Measurements from ENCODE around the gene LRRC59. TPM values are rescaled to one million over a fixed set of nuclear protein-coding genes. Genes with fewer than 3 reads are reported as not detected.
"Not testable (repeated sequence)": the region's sequence is repeated elsewhere in the genome, so short reads cannot be mapped to it uniquely, and the experiment has no call there.

Gene LRRC59
- polyA plus RNA-seq, 1 donor (not counting 4 experiments of a cell fraction or from before 2014, with no cell fraction given), result 152 TPM

DNA sequence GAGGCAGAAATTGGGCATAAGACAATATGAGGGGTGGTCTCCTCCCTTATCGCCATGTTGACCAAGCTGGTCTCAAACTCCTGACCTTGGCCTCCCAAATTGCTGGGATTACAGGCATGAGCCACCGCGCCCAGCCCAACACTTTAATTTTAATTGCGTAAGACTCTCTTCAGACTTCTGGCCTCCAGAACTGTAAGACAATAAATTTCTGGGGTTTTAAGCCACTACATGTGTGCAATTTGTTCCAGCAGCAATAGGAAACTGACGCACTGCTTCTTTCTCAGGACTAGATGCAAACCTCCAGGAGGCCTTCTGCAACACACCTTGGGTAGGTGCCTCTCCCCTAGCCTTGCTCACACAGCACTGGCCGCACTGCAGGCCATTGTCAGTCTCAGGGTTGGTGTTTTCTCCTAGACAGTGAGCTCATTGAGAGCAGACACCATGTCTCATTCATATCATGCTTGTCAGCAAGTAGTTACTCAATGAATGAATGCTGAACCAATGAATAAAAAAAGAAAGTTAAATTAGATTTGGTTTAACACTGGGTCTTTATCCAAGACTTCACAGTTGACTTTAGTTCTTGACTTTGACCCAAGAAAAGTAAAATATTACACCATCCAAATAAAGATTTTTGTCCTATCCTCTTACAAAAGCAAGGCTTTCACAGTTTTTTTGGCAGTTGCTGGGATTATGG is 23.2 kb upstream of the LRRC59 start:
- FAIRE-seq, result no peak
- no peaks in the 10 kb centered on the region for H3K27me3 ChIP-seq (ENCODE audit: control insufficient read depth, extremely low read depth, insufficient read depth, low read length)
- H4K20me1 ChIP-seq (ENCODE audit: control insufficient read depth, extremely low read depth, insufficient read depth, low read length), result no peaks in the 10 kb centered on the region
- H3K9ac ChIP-seq (ENCODE audit: control insufficient read depth, extremely low read depth, insufficient read depth, low read length), result no peak overlapping the region
- no peak overlapping the region for H3K27ac ChIP-seq (ENCODE audit: control insufficient read depth, insufficient read depth, low read length)
- H3K4me3 ChIP-seq (ENCODE audit: control insufficient read depth in 2 of 3, extremely low read depth in 1 of 3, insufficient read depth in 2 of 3, low read depth in 1 of 3, low read length in 3 of 3), result peak overlapping the region in 1 of 3 experiments; percentile 1
- peak overlapping the region; percentile 25 for H3K4me2 ChIP-seq (ENCODE audit: control insufficient read depth, extremely low read depth, insufficient read depth, low read depth, low read length)
- no peak for TF ChIP-seq CTCF (optimal IDR thresholded peaks at IDR 0.05 in 1 of 3, IDR thresholded peaks at IDR 0.05 in 1 of 3, conservative IDR thresholded peaks at IDR 0.05 in 1 of 3; ENCODE audit: extremely low read depth in 1 of 3, insufficient read depth in 2 of 3, low read length in 3 of 3)
- no peaks in the 10 kb centered on the region for H3K79me2 ChIP-seq (ENCODE audit: control insufficient read depth, insufficient read depth, low read length)
- dilution Hi-C loops (cut with MboI; ENCODE audit: extremely low pct_ligation_motif_present, low sequenced_read_pairs), result no loop called here
- H2AFZ ChIP-seq (ENCODE audit: control insufficient read depth, low read length), result peak overlapping the region; percentile 41
- H3K4me1 ChIP-seq (ENCODE audit: control insufficient read depth, extremely low read depth, insufficient read depth, low read length), result peaks cover 31% of the 10 kb centered on the region
- no peaks in the 10 kb centered on the region for H3K9me1 ChIP-seq (ENCODE audit: control insufficient read depth, extremely low read depth, insufficient read depth, low read length)
- H3K9me3 ChIP-seq (ENCODE audit: control insufficient read depth, low read depth, low read length), result no peaks in the 10 kb centered on the region
- no peak for DNase-seq (ENCODE audit: low read depth, low spot score)
- H3K36me3 ChIP-seq (ENCODE audit: control insufficient read depth in 2 of 2, extremely low read depth in 1 of 2, insufficient read depth in 2 of 2, low read length in 2 of 2), result no peaks in the 10 kb centered on the region

- H3K79me2 ChIP-seq (ENCODE audit: control insufficient read depth, insufficient read depth, low read length); DNase-seq (ENCODE audit: low read depth, low spot score); H3K9ac ChIP-seq (ENCODE audit: control insufficient read depth, extremely low read depth, insufficient read depth, low read length); H4K20me1 ChIP-seq (ENCODE audit: control insufficient read depth, extremely low read depth, insufficient read depth, low read length); H2AFZ ChIP-seq (ENCODE audit: control insufficient read depth, low read length); H3K27ac ChIP-seq (ENCODE audit: control insufficient read depth, insufficient read depth, low read length); H3K4me2 ChIP-seq (ENCODE audit: control insufficient read depth, extremely low read depth, insufficient read depth, low read depth, low read length); H3K27me3 ChIP-seq (ENCODE audit: control insufficient read depth, extremely low read depth, insufficient read depth, low read length); FAIRE-seq; H3K4me3 ChIP-seq (ENCODE audit: control insufficient read depth in 2 of 3, extremely low read depth in 1 of 3, insufficient read depth in 2 of 3, low read depth in 1 of 3, low read length in 3 of 3); H3K9me3 ChIP-seq (ENCODE audit: control insufficient read depth, low read depth, low read length); dilution Hi-C loops (cut with MboI; ENCODE audit: extremely low pct_ligation_motif_present, low sequenced_read_pairs); H3K36me3 ChIP-seq (ENCODE audit: control insufficient read depth in 2 of 2, extremely low read depth in 1 of 2, insufficient read depth in 2 of 2, low read length in 2 of 2); H3K9me1 ChIP-seq (ENCODE audit: control insufficient read depth, extremely low read depth, insufficient read depth, low read length): not testable (repeated sequence)
- H3K4me1 ChIP-seq (ENCODE audit: control insufficient read depth, extremely low read depth, insufficient read depth, low read length), result peaks cover 22% of the 10 kb centered on the region
These were observed 22.3 kb upstream of the LRRC59 start for GRCh38 chr17:50419577-50419976.

DNA sequence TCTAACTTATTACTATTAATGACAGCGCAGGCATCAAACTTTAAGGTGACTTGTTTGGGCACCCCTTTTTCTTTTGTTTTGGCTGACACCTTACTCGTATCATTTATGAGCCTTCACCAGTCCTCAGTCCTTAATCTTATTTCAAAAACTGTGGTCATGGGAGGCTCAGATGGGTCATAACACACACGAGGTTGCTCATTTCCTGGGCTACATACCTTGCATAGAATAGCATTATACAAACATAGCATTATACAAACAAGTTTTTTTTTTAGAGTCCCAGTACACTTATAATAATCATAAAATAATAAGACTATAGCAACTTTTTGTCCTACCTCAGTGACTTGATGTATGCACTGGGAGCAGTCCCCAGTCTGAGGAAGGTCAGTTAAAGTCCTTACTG is 17.5 kb upstream of the LRRC59 start:
- Histone ChIP-seq H3K9ac (ENCODE audit: control insufficient read depth, extremely low read depth, insufficient read depth, low read length) (no peak overlapping the region), H3K4me2 (ENCODE audit: control insufficient read depth, extremely low read depth, insufficient read depth, low read depth, low read length) (no peak overlapping the region), H3K4me3 (ENCODE audit: control insufficient read depth in 2 of 3, extremely low read depth in 1 of 3, insufficient read depth in 2 of 3, low read depth in 1 of 3, low read length in 3 of 3) (no peak overlapping the region), H3K27me3 (ENCODE audit: control insufficient read depth, extremely low read depth, insufficient read depth, low read length) (no peaks in the 10 kb centered on the region), H3K36me3 (ENCODE audit: control insufficient read depth in 2 of 2, extremely low read depth in 1 of 2, insufficient read depth in 2 of 2, low read length in 2 of 2) (no peaks in the 10 kb centered on the region), H4K20me1 (ENCODE audit: control insufficient read depth, extremely low read depth, insufficient read depth, low read length) (no peaks in the 10 kb centered on the region), H3K27ac (ENCODE audit: control insufficient read depth, insufficient read depth, low read length) (no peak overlapping the region), H3K4me1 (ENCODE audit: control insufficient read depth, extremely low read depth, insufficient read depth, low read length) (no peaks in the 10 kb centered on the region), H3K79me2 (ENCODE audit: control insufficient read depth, insufficient read depth, low read length) (no peaks in the 10 kb centered on the region), H3K9me1 (ENCODE audit: control insufficient read depth, extremely low read depth, insufficient read depth, low read length) (no peaks in the 10 kb centered on the region), H3K9me3 (ENCODE audit: control insufficient read depth, low read depth, low read length) (no peaks in the 10 kb centered on the region), H2AFZ (ENCODE audit: control insufficient read depth, low read length) (no peak overlapping the region)
- TF ChIP-seq EZH2 (IDR thresholded peaks at IDR 0.05; ENCODE audit: low read length) (no peak), CTCF (optimal IDR thresholded peaks at IDR 0.05 in 1 of 3, IDR thresholded peaks at IDR 0.05 in 1 of 3, conservative IDR thresholded peaks at IDR 0.05 in 1 of 3; ENCODE audit: extremely low read depth in 1 of 3, insufficient read depth in 2 of 3, low read length in 3 of 3) (no peak)
- dilution Hi-C loops (cut with MboI; ENCODE audit: extremely low pct_ligation_motif_present, low sequenced_read_pairs), result no loop called here
- no peak for DNase-seq (ENCODE audit: low read depth, low spot score)
- FAIRE-seq, result peak; percentile 26
